GM21390 (cell line): ENCODE results near the gene GPC4.
"Not testable (repeated sequence)": the region's sequence is repeated elsewhere in the genome, so short reads cannot be mapped to it uniquely, and the experiment has no call there.

ENCODE experiments used
- ATAC-seq: cut with Tn5 transposase; IDR thresholded peaks from one replicate; pipeline ENCODE4 v1.9.1; 2021; ENCODE audit not compliant: unreplicated experiment

GPC4 gene

DNA sequence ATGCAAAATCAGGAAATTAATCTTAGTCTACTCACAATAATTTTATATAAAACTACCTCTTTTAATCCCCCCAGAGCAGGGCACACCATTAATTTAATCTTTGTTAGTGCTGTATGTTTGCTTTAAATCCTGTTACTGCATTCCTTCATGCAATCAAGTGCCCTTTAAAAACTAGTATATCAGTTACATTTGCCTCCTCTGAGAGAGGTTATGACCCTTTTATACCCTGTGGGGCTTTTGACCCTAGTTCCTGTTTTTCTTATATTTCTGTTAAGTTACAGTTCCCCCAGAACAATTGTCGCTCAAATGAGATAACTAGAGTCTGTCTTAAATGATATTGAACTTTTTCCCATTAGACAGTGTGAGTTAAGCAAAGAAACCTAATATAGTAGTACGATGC is 46.2 kb downstream of the GPC4 start:
- no peak for ATAC-seq

DNA sequence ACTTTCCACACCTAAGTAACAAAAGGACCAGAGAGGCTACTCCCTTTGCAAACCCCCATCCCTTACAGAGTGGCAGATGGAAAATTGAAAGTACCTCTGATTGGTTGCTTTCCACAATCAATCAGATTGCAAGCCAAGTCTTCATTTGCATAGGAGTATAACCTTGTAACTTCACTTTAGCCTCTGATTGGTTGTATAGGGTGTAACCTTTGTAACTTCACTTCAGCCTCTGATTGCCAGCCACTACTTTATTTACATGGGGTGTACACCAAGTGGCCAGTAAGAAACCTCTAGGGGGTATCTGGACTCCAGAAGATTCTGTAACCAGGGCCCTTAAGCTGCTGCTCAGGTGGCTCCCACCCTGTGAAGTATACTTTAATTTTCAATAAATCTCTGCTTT is 48.6 kb downstream of the GPC4 start:
- no peak for ATAC-seq

DNA sequence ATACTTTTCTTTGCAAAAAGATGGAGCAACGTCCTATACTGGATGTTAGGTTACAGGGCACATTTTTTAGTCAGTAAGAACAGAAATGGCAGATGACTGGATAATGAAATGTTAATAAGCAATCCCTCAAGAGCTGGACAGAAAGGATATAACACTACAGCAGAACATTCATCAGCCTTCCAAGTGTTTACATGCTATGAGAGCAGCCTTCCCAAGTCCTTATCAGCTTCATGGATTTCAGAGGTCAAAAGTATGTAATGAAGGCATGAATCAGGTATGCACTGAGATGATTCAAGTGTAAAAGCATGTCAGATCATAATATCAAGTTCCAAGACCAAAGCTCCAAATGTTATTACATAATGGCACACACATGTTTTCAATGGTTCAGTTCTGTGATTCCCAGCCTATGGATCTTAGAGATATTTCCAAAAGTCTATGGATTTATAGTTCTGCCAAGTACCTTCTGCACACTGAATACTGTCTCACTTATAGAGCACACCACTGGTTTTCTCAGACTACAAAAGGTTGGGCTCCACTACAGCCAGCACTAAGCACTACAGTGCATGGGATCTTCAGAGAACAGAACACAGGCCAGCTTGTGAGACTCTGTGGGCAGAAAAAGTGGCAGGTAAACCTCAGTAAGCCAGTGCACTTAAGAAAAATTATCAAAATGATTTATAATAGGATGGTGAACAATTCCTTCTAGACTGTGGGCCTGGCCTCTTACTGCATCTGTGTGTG is 49.2 kb downstream of the GPC4 start:
- no peak for ATAC-seq

DNA sequence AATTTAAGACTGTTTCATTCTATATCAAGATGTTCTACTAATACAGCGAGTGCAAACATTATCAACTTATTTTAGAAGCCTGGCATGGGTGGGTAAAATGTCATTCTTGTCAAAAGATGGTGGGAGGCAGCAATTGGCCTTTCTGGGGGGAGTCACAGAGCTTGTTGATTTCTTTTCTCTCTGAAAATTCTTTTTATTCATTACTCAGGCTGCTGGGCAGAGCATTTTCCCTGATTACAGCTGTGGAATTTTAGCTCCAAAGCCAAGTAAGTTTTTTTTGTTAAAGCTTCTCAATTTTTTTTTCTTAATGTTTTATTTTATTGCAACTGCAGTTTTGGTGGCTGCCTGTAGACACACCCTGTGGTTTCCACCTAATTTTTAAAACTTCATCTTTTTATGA is 50.4 kb downstream of the GPC4 start:
- ATAC-seq, result no peak

DNA sequence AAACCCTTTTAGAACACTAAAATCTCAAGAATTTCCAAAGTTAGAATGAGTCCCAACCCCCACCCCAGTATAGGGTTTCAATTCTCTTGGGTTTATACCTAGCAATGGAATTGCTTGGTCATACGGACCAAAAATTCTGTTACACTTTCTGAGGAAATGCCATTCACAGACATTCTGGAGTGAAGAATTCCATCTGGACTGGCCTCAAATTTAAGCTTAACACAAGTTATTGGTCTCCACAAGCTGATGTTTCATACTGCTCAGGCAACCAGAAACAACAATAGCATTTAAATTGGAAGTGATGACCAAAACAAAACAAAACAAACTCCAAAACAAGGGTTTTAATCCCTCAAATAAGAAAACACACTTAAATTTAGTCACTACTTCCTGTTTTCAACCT is 51.1 kb downstream of the GPC4 start:
- ATAC-seq, result no peak

DNA sequence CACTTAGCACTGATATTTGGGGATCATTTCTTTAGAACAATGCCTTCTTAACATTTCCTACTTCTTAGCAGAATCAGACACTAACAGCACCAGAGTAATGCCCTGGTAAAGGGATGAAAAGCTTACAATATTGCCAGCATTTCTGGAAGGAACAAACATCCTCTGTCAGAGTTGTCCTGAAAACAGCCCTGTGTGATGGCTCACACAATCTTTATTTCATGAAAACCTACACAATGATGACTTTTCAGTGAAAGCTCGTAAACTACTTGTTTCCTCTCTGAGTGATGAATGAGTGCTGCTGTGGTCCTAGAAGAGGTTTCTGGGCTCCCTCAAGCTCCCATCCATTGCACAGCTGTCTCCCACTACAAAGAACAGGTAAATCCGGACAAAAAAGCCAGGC is 52.8 kb downstream of the GPC4 start:
- ATAC-seq, result no peak

DNA sequence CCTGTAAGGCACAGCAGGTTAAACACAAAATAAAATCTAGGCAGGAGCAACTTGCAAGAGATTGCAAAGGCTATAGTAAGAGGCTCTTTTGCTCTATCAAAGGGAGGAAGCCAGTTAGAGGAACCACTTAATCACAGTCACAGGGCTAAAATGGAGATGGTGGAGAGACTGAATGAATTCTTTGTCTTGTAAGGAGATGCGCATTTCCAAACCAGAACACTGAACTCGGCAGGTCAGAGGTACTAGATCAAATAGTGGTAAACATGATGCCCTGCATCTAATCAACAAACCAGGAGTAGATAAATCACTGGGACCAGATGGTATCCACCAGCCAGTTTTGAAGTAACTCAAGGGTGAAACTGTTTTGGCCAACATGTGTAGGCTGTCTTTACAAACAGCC is 55.8 kb downstream of the GPC4 start:
- no peak for ATAC-seq

DNA sequence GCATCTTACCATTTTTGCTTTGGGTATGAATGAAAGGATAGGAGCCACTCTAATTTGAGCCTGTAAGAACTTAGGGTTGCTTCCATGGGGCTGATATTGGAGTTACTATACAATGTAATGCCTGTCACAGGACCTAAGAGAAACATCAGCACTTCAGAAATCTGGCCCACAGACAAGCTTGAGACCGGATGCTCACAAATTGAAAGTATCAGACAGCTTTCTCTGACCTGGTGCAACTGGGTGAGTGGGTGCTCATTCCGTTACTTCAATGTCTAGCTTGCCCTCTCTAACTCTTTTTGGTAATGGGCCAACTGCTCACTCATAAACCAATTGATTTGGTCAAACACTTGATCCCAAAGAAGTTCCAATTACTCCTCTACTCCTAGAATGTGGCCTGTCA is 62.1 kb downstream of the GPC4 start:
- ATAC-seq, result no peak

DNA sequence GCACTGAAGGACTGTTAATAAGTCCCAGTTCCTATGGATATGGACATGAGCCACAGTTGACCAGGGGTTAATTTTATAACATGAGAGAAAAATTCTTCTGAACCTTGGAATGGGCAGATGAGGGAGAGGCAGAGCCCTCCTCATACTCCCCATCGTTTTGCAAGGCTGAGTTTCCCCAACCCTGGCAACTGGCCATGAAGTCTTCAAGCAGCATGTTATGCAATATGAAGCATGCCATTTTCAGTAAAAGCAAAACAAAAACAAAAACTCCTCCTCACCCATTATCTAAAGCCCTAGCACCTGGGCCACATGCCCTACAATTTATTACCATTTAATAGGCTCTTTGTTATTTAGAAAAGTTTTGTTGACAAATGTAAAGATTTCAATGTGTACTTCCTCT is 64.5 kb downstream of the GPC4 start:
- no peak for ATAC-seq

DNA sequence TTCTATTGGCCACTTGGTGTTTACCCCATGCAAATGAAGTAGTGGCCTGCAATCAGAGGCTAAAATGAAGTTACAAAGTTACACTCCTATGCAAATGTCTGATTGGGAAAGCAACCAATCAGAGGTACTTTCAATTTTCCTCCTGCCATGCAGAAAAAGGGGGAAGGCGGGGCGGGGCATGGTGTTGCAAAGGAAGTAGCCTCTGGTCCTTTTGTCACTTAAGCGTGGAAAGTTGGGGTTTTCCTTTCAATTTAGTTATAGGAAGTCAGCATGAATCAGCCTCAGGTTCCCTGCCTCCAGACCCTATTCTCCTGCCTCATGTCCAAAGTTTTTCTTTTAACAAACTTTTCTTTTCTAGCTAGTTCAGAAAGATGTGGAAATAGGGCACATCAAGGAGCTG is 69.3 kb downstream of the GPC4 start:
- no peak for ATAC-seq

DNA sequence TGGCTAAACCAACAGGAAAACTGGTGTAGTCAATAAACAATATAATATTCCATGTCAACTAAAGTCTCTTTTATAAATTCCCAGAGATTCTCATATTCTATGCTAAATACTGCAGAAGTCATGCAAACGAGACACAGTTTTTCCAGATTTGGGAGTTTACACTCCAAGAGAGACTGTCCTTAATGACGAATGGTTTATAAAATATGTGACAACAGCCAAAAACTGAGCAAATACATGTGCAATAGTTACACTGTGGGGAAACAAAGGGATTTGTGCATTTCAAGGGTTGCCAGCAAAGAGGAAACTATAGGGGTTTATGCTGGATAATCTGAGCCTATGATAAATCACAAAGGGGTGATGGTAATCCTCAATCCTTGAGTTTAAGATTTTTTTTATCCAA is 75.7 kb downstream of the GPC4 start:
- no peak for ATAC-seq

DNA sequence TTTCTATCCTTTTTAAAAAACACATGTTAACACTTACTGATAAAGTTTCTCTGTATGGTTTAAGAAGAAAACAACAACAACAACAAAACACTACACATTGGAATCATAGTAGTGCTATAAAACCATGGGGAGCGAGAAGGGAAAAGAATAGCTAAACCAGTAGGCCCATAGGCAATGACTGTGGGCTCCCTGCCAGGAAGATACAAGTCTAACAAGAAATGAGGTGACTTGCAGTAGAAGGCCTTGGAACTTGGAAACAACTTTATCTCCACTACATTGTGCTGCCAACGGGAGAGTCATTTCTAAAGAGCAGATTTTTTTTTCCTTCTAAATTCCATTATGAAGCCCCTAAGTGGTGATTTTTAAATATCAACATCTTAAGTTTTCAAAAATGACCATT is 78.0 kb downstream of the GPC4 start:
- ATAC-seq, result no peak

DNA sequence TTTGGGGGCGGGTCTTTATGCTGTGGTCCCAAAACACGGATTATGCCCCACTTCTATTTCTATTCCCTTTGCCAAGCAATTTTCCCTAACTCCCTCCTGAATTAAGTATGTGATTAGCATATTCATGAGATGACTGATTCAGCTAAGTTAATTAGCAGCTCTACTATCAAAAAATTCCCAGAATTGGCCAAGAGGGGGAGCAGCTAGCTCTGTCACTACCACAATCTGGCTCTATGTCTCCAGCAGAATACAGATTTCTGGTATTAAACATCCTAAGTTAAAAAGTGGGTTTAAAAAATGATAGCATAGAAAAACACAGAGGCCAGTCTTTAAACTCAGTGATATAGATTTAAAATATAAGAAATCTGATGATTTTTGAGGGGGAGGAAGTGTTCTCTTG is 80.3 kb downstream of the GPC4 start:
- no peak for ATAC-seq

DNA sequence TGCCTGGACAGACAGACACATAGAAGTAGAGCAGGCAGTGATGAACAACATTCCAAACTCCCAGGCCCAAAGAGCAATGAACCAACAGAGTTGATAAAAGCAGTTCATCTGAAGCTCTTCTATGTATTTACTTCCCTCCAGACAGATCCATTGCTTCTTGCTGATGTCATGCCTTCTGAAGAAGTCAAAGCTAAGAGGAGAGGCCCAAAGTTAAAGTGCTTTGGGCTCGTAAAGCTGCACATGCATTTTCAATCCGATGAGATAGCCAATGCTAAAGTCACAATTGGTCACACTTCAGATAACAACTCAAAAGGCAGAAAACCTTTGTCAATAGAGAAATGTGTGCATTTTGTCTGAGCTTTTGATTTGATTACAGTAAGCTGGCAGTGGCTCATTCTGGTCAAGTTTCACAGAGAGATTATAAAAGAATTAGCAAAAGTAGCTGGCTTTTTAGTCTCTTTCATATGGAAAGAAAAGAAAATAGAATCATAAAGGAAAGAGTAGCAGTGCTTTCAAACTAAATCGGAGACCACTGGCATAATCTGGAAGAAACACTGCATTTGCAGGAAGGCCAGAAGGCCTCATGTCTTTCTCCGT is 82.0 kb downstream of the GPC4 start:
- ATAC-seq, result no peak

DNA sequence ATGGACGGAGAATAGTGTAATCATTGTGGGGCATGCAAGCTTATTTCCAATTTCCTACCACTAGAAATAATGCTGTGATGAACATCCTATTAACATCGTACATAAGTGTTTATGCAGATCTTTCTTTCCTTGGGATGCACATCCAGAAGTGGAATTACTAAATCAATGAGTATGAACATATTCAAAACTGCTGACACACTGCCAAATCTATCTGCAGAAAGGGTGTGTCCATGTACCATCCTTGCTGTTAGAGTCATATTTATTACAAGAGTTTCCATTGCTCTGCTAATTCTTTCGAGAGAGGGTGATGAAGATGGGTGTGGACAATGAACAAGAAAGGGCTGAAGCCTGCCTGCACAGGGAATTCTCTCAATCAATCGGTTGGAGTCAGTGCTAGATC is 82.6 kb downstream of the GPC4 start:
- no peak for ATAC-seq

DNA sequence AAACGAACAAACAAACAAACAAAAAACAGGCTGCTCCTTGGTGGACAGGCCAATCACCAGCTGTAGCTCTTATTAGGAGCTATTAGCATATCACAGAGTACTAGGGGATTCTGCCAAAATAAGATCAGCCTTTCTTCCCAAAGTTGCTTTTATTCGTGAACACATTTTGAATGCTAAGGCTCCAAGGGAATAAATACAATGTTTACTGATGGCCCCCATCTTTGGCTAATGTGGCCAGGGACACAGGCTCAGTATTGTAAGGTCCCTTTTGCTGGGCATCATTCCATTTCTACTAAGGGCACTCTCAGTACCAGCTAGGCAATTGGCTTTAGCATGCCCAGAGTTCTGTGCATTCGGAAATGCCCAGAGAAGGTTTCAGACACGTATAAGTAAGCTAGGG is 84.3 kb downstream of the GPC4 start:
- ATAC-seq, result no peak

DNA sequence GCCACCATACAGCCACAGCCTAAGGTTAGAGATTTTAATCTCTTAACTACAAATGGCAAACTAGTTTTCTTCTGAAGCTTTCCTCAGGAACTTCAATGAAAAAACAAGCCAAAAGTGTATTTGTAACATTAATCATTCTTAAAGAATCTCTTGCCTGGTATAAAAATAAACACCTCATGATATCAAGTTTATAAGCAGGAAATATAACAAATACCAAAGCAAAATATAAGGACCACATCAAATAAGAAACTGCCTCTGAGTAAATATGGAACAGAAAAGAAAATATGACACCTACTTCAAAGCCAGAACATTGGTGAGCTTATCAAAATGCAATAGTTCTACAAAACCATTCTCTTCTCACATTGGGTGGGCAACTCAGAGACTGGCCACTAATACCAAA is 89.9 kb downstream of the GPC4 start:
- ATAC-seq, result no peak

DNA sequence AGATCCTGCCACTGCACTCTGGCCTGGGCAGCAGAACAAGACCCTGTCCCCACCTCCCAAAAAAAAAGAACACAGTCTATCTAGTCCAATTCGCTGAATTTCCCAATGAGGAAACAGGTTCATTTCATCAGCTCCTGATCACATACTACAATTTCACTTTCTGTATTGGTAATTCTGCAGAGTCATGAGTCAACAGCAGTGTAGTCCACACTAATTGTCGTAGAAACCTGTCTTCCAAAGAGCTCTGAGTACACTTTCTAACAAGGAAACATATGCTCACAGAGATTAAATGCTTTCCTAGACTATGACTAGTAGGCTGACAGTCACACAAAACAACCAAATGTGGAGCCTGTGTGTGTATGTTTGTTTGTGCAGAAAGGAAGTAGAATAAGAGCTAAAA is 91.9 kb downstream of the GPC4 start:
- no peak for ATAC-seq

DNA sequence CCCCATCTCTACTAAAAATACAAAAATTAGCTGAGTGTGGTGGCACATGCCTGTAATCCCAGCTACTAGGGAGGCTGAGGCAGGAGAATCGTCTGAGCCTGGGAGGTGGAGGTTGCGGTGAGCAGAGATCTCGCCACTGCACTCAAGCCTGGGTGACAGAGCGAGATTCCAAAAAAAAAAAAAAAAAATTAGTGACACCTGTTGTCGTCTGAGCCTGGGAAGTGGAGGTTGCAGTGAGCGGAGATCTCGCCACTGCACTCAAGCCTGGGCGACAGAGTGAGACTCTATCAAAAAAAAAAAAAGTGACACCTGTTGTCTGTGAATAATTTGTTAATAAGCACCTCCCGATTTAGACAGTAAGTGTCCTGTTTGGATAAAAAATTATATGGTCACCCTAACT is 93.0 kb downstream of the GPC4 start:
- not testable (repeated sequence) for ATAC-seq

DNA sequence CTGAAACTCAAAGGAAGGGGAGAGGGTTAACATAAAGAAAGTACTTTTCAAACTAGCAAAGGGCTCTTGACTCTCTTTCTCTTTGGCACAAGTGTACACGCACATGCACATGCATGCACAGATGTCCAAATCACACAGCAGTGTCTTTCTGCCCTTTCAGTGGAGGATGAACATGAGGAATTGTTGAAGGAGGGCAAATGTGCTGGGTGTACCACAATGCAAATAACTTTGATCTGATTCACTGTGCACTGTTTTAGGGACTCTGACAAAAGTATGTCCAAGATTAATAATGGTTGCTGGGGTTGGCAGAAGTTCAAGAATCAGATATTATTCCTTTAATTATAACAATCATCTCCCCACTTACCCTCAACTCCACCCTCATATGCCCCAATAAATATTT is 93.8 kb downstream of the GPC4 start:
- ATAC-seq, result no peak

DNA sequence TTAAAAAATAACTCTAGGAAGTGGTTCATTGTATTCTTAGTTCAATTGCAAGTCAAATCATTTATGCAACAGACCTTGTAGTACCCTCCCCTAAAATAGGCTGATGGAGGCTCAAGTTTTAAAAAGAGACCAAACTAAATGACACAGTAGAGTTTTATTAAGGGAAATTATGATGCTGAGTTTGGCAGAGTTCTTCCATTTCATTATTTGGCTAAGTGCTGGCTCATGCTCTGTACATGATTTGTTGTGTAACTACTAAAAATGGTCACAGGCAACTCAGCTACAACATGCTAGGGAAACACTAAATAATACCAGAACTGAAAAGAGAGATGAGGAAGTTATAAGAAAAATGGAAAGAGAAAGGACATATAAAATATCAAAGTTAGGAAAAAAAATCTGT is 101.0 kb downstream of the GPC4 start:
- no peak for ATAC-seq

DNA sequence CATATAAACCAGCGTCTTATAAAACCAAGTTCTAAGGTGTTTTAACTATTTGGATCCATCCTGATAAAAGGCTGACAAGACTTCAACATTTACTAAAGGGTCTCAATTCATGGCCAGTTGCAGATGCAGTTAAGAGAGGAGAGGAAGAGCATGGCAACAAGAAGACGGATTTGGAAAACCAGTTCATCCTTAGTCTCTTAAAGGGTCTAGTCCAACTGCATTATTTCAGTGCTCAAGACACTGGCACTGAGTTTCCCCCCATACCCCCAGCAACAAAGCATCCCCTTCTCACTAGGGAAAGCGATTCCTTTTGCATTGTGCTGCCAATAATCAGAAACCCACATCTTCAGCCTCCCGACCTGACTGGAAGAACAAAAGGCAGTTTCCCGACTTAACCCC is 106.8 kb downstream of the GPC4 start:
- no peak for ATAC-seq
